Measurements from ENCODE around the gene WNT4.

Gene WNT4

DNA sequence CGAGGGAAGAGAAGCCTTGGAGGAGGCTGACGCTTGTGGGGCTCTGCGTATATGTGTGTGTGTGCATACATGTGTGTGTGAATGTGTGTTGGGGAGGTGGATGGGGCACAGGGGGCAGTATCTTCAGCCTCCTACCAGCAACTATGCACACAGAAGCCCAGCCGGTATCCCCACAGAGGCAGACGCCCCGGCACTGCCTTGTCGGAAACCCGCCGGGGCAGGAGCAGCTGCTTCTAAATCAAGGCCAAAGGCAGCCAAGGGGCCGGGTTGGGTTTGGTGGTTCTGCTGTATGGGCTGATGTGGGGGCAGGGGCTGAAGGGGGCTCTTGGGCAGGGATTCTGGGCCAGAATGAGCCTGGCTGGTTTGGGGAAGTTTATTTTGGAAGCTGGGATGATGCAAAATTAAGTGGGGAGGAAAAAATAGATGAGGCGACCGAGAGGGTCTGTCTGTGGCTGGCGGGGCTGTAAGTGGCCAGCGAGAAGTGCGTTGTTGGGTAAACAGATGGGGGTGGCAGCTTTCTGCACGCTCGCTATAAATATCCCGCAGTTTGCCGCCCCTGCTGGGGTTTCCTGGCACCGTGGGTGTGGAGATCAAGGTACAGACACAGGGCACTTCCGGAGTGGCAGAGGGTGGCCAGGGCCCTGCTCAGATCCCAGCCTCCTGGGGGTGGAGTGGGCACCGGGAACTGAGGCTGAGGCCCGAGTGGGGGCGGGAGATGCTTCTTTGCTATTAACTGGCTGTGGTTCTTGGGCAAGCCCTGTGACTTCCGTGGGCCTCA lies 11.0 kb upstream of the WNT4 start:
- no peak overlapping the region for H3K4me3 ChIP-seq (ENCODE audit: low read length)
- no peak for TF ChIP-seq ZNF274 (IDR thresholded peaks at IDR 0.05; ENCODE audit: low read depth, low read length)

DNA sequence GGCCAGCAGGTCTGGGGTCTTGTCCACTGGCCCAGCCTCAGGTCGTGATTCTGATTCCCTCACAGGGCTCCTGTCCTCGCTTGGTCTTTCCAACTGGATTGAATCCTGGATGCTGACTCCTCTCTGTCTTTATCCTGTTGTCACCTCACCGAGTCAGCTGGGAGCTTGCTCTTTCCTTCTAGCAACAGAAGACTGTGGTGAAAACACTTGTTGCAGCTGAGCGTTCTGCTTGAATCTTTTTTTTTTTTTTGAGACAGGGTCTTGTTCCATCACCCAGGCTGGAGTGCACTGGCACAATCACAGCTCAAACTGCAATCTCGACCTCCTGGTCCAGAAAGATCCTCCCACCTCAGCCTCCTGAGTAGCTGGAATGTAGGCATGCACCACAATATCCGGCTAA lies 8.0 kb upstream of the WNT4 start:
- no peak overlapping the region for H3K4me3 ChIP-seq (ENCODE audit: low read length)
- TF ChIP-seq ZNF274 (IDR thresholded peaks at IDR 0.05; ENCODE audit: low read depth, low read length): no peak

DNA sequence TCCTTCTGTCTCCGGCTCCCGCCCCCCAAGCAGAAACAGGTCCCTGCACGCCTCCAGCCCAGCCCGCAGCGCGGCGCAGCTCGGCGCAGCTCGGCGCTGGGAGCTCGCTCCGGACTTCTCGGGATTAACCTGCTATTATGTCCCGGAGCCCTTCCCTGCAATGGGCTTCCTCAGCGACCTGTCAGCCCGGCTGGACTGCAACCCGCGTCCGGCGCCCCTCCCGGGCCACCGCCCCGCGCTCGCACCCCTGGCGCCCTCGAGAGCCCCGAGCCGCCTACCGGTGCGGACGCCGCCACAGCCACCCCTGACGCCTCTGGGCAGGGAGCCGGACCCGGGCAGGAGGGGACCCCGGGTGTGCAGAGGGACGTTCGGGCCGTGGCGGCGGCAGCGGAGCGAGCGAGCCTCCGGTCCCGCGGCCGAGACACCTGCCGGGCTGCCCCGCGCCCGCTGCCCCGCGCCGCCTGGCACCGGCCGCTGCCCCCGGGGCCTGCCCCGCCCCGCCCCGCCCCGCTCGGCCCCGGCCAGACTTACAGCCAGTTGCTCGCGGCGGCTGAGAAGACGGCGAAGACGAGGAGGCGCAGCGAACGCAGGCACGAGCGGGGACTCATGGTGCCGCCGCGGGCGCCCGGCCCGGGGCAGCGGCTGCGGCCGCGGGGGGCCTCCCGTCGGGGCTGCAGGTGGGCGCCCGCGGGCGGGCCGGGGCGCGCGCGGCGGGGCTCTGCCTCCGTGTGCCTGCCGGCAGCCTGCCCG lies 407 bp downstream of the WNT4 start:
- no peak overlapping the region; the same call in 1 of the 2 replicates for H3K4me3 ChIP-seq (ENCODE audit: low read length)
- TF ChIP-seq ZNF274 (IDR thresholded peaks at IDR 0.05; ENCODE audit: low read depth, low read length): no peak

DNA sequence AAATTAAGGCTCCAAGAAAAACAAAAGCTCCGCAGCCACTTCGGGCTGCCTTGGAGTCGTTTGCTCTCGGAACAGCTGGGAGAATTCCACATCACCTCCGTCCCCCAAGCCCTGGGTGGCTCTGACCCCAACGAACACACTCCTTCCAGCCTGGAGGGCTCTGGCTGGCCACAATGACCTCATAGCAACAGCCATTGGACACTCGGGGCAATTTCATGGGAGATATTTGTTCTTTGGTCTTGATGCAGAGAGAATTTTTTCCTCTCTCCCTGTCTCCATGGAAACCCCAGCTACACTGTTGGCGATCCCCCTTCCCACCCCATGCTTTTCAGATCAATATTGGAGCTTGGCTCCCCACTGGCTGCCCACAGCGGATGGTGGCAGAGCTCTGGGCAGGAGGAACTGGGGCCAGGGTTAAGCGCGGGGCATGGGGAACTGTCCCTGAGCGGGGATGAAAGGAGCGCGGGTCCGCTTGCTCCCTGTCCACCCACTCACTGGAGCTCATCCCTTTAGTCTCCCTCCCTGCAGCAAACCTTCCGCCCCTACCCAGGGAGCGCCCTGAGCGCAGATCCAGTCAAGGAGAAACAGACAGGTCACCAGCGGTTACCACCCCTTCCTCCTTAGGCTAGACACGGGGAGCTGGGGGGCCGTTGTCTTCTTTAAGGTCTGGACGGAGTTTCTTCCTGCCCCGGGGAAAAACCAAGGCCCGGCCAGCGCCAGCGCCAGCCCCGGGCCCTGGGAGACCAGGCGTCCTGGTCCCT lies 1.2 kb downstream of the WNT4 start:
- no peak for TF ChIP-seq ZNF274 (IDR thresholded peaks at IDR 0.05; ENCODE audit: low read depth, low read length)
- no peak overlapping the region; the same call in 1 of the 2 replicates for H3K4me3 ChIP-seq (ENCODE audit: low read length)

- TF ChIP-seq ZNF274 (IDR thresholded peaks at IDR 0.05; ENCODE audit: low read depth, low read length): no peak
- no peak overlapping the region for H3K4me3 ChIP-seq (ENCODE audit: low read length)
These were observed 2.2 kb downstream of the WNT4 start for GRCh38 chr1:22140694-22141093.

DNA sequence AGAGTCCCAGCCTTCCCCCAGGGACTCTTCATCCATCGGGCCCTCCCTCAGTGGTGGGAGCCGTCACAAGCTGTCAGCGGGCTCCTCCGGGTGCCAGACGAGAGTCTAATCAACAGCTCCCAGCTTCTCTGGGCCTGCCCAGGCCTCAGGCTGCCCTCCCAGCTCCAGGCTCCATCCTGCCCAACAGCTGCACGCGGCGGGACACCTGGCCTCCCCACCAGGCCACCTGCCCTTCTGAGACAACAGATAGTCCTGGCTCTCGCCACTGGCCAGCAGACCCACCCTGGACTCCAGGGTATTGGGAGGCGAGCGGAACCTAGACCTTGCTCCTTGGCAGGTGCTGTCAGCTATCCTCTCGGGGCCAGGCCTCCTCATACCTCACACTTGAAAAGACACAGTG lies 3.1 kb downstream of the WNT4 start:
- TF ChIP-seq ZNF274 (IDR thresholded peaks at IDR 0.05; ENCODE audit: low read depth, low read length): no peak
- H3K4me3 ChIP-seq (ENCODE audit: low read length): no peak overlapping the region

- TF ChIP-seq ZNF274 (IDR thresholded peaks at IDR 0.05; ENCODE audit: low read depth, low read length): no peak
- H3K4me3 ChIP-seq (ENCODE audit: low read length): no peak overlapping the region
These were observed 3.8 kb downstream of the WNT4 start for GRCh38 chr1:22139066-22139594.

DNA sequence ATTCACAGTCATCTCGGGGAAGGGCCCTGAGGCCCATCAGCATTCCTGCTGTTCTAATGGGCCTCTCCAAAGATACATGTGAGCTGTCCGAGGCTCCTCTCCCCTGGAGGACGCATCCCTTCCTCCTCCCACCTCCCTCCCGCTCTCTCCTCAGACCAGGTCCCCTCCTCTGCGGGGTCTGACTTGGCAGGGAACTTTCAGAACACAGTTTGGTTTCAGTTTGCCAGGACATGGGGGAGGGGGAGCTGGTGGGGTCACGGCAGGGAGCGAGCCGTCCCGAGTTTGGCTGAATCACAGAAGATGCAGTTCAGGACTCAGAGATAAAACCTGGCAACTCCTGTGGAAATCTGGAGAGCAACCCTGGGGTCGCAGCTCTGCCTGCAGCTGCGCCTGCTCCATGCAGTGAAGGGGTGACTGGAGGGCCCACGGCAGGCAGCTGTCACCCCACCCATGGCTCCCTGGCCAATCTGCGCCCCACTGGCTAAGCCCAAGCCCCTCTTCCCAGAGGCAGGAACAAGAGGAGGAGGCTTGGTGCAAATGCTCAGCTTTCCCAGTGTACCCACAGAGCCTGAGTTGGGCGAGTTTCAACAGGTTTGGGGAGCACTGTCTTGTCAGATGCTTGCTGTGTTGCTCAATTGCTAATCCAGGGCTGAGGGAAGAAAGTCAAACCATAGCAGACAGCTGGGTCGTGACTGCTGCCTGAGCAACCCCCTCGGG lies 5.7 kb downstream of the WNT4 start:
- H3K4me3 ChIP-seq (ENCODE audit: low read length): no peak overlapping the region
- TF ChIP-seq ZNF274 (IDR thresholded peaks at IDR 0.05; ENCODE audit: low read depth, low read length): no peak

DNA sequence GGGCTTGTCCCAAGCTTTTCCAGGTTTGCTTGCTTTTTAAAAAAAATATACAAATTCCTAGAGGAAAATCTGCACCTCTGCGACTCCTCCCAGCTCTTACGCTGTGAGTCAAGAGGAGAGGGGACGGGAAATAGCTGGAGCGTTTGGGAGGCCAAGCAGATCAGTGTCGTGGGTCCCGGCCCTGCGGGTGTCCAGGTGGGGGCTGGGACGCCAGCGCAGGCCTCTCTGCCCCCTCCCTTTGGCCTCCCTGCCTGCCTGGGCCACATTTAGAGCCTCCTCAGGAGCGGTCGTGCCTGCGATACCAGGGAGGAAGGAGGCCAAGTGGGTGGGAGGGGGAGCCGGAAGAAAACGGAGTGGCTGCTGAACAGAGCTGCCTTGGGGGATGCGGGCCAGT lies 9.0 kb downstream of the WNT4 start:
- no peak for TF ChIP-seq ZNF274 (IDR thresholded peaks at IDR 0.05; ENCODE audit: low read depth, low read length)
- no peak overlapping the region for H3K4me3 ChIP-seq (ENCODE audit: low read length)

DNA sequence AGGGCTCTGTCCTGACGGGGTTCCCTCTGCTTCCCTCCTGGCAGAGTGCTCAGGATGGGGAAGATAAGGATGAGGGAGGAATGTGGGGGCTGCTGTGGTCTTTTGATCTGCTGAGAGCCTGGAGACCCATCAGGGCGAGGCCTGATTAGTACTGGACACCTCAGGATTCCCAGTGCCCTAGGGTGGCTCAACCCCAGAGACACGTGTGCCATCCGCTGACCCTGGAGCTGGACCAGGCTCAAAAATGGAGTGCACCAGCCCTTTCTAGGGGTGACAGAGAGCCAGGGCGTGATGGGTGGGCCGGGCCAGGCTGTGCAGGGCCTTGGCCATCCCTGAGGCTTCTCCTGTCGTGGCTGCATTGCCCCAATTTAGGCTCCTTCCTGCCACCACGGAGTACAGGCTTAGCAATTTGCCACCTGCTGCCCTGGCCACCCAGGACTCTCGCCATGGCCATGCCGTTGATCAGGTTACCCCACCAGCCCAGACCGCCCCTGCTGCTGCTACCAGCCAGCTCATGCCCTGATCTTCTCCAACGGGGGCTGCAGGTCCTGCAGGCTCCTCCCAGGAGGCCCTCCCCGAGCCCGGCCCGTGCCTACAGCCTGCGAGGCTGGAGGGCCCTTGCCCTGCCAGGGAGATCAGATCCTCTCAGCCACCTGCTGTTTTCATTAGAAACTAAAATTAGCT lies 9.5 kb downstream of the WNT4 start:
- no peak overlapping the region for H3K4me3 ChIP-seq (ENCODE audit: low read length)
- no peak for TF ChIP-seq ZNF274 (IDR thresholded peaks at IDR 0.05; ENCODE audit: low read depth, low read length)

- no peak for TF ChIP-seq ZNF274 (IDR thresholded peaks at IDR 0.05; ENCODE audit: low read depth, low read length)
- H3K4me3 ChIP-seq (ENCODE audit: low read length): no peak overlapping the region
These were observed 10.2 kb downstream of the WNT4 start for GRCh38 chr1:22132517-22133235.

DNA sequence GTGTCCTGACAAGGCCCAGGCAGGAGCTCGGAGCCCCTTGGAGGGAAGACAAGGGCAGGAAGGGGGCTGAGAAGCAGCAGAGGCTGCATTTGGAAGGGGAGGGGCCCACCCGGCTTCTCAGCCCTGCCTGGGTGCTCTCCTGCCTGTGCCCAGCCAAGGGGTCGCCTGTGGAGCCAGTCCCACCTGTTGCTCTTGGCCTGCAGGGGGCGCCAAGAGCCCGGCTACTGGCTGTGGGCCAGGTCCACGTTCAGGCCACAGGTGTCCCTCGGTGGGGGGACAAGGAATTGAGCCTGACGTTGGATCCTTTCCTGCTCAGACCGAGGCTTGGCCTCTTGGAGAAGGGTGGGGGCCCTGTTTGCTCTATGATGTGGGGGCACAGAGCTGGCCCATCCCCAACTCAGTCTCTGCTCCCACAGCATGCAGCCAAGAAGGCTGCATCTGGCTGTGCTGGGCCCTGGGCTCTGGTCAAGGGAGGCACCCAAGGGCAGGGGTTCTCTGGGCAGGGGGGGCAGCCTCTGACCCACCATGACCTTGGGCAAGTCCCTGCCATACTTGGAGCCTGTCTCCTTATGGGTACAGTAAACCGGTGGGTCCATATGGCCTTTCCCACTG lies 10.9 kb downstream of the WNT4 start:
- TF ChIP-seq ZNF274 (IDR thresholded peaks at IDR 0.05; ENCODE audit: low read depth, low read length): no peak
- H3K4me3 ChIP-seq (ENCODE audit: low read length): no peak overlapping the region
